Endodermal cell (in vitro differentiated cells): Measurements from ENCODE around the gene GPC2. TPM values are rescaled to one million over a fixed set of nuclear protein-coding genes. Genes with fewer than 3 reads are reported as not detected.

Experiments used
- DNase-seq: peaks from one replicate; pipeline ENCODE4 v3.0.0-alpha.2; 2017
- H3K27ac ChIP-seq: 2 replicates; pipeline ENCODE4 v1.5.1; 2013; ENCODE audit warnings: mild to moderate bottlenecking, low read depth, low read length, moderate library complexity
- H3K27me3 ChIP-seq: 2 replicates; pipeline ENCODE4 v1.6.1; 2013; ENCODE audit warnings: mild to moderate bottlenecking, low read length, moderate library complexity; ENCODE audit not compliant: insufficient read depth, control insufficient read depth, poor library complexity, severe bottlenecking
- H3K36me3 ChIP-seq: 2 replicates; pipeline ENCODE4 v1.7.0; 2013; ENCODE audit warnings: mild to moderate bottlenecking, low read length, moderate library complexity; ENCODE audit not compliant: control insufficient read depth, insufficient read depth
- H3K4me1 ChIP-seq: one replicate; pipeline ENCODE4 v1.7.0; 2013; ENCODE audit warnings: low read length; ENCODE audit not compliant: control insufficient read depth, insufficient read depth
- H3K4me3 ChIP-seq: 2 replicates; pipeline ENCODE4 v1.5.1; 2013; ENCODE audit warnings: mild to moderate bottlenecking, low read length, moderate library complexity
- H3K9ac ChIP-seq: 2 replicates; pipeline ENCODE4 v1.6.1; 2013; ENCODE audit warnings: mild to moderate bottlenecking, low read length, moderate library complexity; ENCODE audit not compliant: poor library complexity, severe bottlenecking; ENCODE audit errors: extremely low read depth
- H3K9me3 ChIP-seq: 2 replicates; pipeline ENCODE4 v1.6.1; 2013; ENCODE audit warnings: mild to moderate bottlenecking, low read length, moderate library complexity; ENCODE audit not compliant: control insufficient read depth
- H3K27ac Mint-ChIP-seq: 2 replicates; pipeline ENCODE4 v1.8.0; 2020; ENCODE audit warnings: mixed read lengths
- H3K27me3 Mint-ChIP-seq: 2 replicates; pipeline ENCODE4 v1.8.0; 2021; ENCODE audit warnings: mild to moderate bottlenecking, mixed read lengths; ENCODE audit not compliant: insufficient read depth
- H3K36me3 Mint-ChIP-seq: 2 replicates; pipeline ENCODE4 v1.8.0; 2020; ENCODE audit warnings: low read depth, mixed read lengths
- H3K4me1 Mint-ChIP-seq: 2 replicates; pipeline ENCODE4 v1.8.0; 2020; ENCODE audit warnings: mixed read lengths
- H3K4me3 Mint-ChIP-seq: 2 replicates; pipeline ENCODE4 v1.8.0; 2020; ENCODE audit warnings: mild to moderate bottlenecking, moderate library complexity, mixed read lengths
- H3K9me3 Mint-ChIP-seq: 2 replicates; pipeline ENCODE4 v1.8.0; 2020; ENCODE audit warnings: mild to moderate bottlenecking, mixed read lengths
- WGBS, 2 experiments: methylation state at CpG; one replicate each; pipeline versions ENCODE4 v1.1.5 to v1.1.7; 2013; ENCODE audit warnings: missing lambda C conversion rate in 2 of 2, mixed read lengths in 1 of 2; ENCODE audit not compliant: insufficient coverage in 1 of 2, insufficient read length in 1 of 2; 5-methylcytosine and 5-hydroxymethylcytosine counted together
- total RNA-seq, 2 donors: library from RNA; stranded (reverse); fragmentation: NEBNext Ultra II Directional in 1 of 2; extraction: Animal tissue kit (Norgen Biotek cat#: 25700) in 1 of 2; gene quantifications; 2 replicates in 1 of 2; 3 replicates in 1 of 2; pipeline ENCODE4 v1.2.1, GENCODE V29; 2021
- TF ChIP-seq, protein P1 (sequence below): fragments of 200-600 bp; sonication (generic); conservative IDR thresholded peaks from 2 replicates; pipeline ENCODE4 v1.5.0; 2021; ENCODE audit warnings: antibody characterized with exemption, mild to moderate bottlenecking

The GPC2 gene
- total RNA-seq, 2 donors from 2014 or later, result 39.3 to 56.1 TPM

DNA sequence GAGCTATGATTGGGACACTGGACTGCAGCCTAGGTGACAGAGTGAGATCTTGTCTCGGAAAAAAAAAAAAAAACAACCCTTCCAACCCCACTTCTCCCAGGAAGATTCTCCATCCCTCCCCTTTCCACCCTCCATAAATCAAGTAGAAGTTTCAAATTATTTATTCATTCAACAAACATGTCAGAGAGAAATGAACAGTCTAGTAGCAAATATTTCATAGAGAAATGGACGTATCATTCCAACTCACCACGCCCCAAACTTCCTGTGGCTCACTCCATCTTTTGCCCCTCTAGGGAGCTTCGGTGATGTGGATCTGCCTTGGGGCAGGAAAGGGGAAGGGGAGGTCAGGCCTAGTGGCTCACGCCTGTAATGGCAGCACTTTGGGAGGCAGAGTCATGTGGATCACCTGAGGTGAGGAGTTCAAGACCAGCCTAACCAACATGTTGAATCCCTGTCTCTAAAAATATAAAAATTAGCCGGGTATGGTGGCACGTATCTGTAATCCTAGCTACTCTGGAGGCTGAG lies 18.0 kb downstream of the GPC2 start:
- WGBS, 2 experiments, result 91 to 96% methylated on average over 5 to 6 of the region's 7 CpGs
- Histone ChIP-seq H3K4me1 (peaks cover 12% of the 10 kb centered on the region), H3K27me3 (no peaks in the 10 kb centered on the region), H3K27ac (no peak overlapping the region), H3K4me3 (peak overlapping the region; percentile 84), H3K9me3 (no peaks in the 10 kb centered on the region), H3K36me3 (peaks cover 26% of the 10 kb centered on the region), H3K9ac (peak overlapping the region; percentile 73)
- peak; percentile 61 for DNase-seq
- TF ChIP-seq, protein P1, sequence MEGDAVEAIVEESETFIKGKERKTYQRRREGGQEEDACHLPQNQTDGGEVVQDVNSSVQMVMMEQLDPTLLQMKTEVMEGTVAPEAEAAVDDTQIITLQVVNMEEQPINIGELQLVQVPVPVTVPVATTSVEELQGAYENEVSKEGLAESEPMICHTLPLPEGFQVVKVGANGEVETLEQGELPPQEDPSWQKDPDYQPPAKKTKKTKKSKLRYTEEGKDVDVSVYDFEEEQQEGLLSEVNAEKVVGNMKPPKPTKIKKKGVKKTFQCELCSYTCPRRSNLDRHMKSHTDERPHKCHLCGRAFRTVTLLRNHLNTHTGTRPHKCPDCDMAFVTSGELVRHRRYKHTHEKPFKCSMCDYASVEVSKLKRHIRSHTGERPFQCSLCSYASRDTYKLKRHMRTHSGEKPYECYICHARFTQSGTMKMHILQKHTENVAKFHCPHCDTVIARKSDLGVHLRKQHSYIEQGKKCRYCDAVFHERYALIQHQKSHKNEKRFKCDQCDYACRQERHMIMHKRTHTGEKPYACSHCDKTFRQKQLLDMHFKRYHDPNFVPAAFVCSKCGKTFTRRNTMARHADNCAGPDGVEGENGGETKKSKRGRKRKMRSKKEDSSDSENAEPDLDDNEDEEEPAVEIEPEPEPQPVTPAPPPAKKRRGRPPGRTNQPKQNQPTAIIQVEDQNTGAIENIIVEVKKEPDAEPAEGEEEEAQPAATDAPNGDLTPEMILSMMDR, result peak; percentile 45
- Mint-ChIP-seq H3K27ac (peak overlapping the region; percentile 82), H3K36me3 (peaks cover 15% of the 10 kb centered on the region), H3K27me3 (peaks cover 9% of the 10 kb centered on the region), H3K4me3 (peak overlapping the region; percentile 62), H3K9me3 (no peaks in the 10 kb centered on the region), H3K4me1 (peaks cover 24% of the 10 kb centered on the region)

DNA sequence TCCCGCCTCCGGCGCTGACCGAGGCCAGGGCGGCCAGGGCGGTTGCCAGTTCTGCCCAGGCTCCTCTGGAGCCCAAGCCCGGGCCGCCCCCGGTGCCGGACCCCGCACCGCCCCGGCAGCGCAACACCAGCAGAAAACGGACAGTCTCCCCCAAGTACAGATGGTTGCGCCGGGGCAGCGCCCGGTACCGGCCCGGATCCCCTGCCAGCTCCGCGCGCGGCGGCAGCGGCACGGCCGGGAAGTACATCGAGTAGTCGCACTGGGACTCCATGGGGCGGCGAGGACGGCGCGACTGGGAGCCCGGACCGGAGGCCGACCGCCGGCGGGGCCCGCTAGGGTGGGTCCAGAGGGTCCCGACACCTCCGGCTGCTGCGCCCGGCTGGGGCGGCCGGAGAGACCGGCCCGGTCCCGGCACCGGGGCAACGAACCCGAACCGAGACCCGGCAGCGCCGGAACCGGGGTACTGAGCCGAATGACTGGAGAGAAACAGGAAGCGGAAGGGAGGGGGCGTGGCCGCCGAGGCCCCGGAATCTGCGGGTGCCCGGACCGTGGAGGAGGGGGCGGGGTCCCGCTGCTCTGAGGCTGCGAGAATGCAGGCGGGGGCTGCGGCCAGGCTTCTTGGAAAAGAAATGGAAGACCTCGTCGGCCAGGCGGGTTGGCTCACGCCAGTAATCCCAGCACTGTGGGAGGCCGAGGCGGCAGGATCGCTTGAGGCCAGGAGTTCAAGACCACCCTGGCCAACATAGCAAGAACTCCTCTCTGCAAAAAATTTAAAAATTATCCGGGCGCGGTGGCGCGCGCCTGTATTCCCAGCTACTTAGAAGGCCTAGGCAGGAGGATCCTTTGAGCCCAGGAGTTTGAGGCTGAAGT lies 18.7 kb downstream of the GPC2 start, which contains the start of gene TRAPPC14:
TRAPPC14 (minus strand) TSS at position 495 of the 870 bp plus-strand sequence; CDS start at position 271, 224 bp downstream.
- peak within 1 kb of the TSS; percentile 22 for H3K27ac ChIP-seq
- WGBS, 2 experiments, result 3 to 14% methylated on average over 27 to 87 of the region's 87 CpGs
- TF ChIP-seq, protein P1, result no peak

DNA sequence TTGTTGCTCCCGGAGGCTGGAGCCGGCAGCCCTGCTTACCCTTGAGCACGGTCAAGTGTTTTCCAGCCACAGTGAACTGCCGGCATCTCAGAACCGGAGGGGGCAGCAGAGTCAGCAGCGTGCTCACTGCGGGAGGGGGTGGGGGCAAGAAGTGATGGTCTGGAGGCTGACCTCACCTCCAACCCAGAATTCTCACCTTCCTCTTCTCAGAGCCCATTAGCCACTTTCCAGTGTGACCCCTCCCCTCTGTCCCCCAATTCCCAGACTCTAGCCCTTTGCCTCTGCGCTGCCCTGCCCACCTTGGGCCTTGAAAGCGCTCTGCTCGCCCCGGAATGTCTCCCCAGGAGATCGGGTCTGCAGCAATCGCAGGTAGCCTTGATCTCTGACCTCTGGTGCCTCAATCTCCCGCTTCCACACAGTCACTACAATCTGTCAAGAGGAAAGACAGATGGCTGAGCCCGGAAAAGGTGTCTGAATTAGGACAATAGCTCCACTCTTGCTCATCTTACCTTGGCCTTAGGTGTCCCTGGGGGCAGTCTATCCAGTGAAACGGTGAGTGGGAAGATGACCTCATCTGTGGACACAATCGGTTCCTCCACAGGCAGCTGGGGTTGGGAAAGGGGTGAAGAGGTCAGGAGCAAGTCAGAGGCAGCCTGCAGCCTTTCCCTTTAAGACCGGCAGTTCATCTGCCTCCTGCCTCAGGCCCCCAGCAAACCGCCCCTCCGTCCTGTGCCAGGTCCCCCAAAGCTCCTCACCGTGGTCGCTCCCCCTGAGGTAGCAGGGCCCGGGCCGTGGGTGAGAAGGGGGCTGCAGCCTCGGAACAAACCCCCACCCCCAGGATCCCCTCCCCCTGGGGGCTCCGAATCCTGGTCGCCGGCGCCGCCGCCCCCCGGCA lies 19.6 kb downstream of the GPC2 start:
- H3K4me1 ChIP-seq, result peaks cover 21% of the 10 kb centered on the region
- Mint-ChIP-seq H3K4me3 (peak overlapping the region; percentile 62), H3K36me3 (peaks cover 24% of the 10 kb centered on the region), H3K27ac (peak overlapping the region; percentile 81), H3K4me1 (peaks cover 32% of the 10 kb centered on the region), H3K27me3 (peaks cover 2% of the 10 kb centered on the region), H3K9me3 (no peaks in the 10 kb centered on the region)
- peaks cover 40% of the 10 kb centered on the region for H3K36me3 ChIP-seq
- H3K4me3 ChIP-seq, result peak overlapping the region; percentile 84
- H3K27ac ChIP-seq, result no peak overlapping the region
- peak overlapping the region; percentile 73 for H3K9ac ChIP-seq
- peak; percentile 78 for DNase-seq
- 22 to 25% methylated on average over 5 to 32 of the region's 32 CpGs for WGBS, 2 experiments
- no peaks in the 10 kb centered on the region for H3K9me3 ChIP-seq
- H3K27me3 ChIP-seq, result no peaks in the 10 kb centered on the region
- TF ChIP-seq, protein P1, result peak; percentile 15

More for the DNA sequence above, 18.7 kb downstream of the GPC2 start, which contains the start of gene TRAPPC14:
- peaks cover 31% of the 10 kb centered on the region for H3K4me1 Mint-ChIP-seq
- H3K27ac Mint-ChIP-seq, result peak within 1 kb of the TSS; percentile 82
- no peaks in the 10 kb centered on the region for H3K27me3 ChIP-seq
- peaks cover 18% of the 10 kb centered on the region for H3K36me3 Mint-ChIP-seq
- no peaks in the 10 kb centered on the region for H3K9me3 ChIP-seq
- H3K9me3 Mint-ChIP-seq, result no peaks in the 10 kb centered on the region
- peak within 1 kb of the TSS; percentile 62 for H3K4me3 Mint-ChIP-seq
- peak within 1 kb of the TSS; percentile 73 for H3K9ac ChIP-seq
- H3K36me3 ChIP-seq, result peaks cover 32% of the 10 kb centered on the region
- peaks cover 6% of the 10 kb centered on the region for H3K27me3 Mint-ChIP-seq
- peak; percentile 98 for DNase-seq
- peaks cover 19% of the 10 kb centered on the region for H3K4me1 ChIP-seq
- peak within 1 kb of the TSS; percentile 84 for H3K4me3 ChIP-seq
